Activated T-cell treated with anti-CD3 and anti-CD28 coated beads for 4 hours (primary cell): ENCODE results near the gene ITGA2B.
"Not testable (repeated sequence)": the region's sequence is repeated elsewhere in the genome, so short reads cannot be mapped to it uniquely, and the experiment has no call there.

Source experiments
- DNase-seq: peaks from one replicate; pipeline ENCODE4 v3.0.0-alpha.2; 2020

Gene ITGA2B

DNA sequence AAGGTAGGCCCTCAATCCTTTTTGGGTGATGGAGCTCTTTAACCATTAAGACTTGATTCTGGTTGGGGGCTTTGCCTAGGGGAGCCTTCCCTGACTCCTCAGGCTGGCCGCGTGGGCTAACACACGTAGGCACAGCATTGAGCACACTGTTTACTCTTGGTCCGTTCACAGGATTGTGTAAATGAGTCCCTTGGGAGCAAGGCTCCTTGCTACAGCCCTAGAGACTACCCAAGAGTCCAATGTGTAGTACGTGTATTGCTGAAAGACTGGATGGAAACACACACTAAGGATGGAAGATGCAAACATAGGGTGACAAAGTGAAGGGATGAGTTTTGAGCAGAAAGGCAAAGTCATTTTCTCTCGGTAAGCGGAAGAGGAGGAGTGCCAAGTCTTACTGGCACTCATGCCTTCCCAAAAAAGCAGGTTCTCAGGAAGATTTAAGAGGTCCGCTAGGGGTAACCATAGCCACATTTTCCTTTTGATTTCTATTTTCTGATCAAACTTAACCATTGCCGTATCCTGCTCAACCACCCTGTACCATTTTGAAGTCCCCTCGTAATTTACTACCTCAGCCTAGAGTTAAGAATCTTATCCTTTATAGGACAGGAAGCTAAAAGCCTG is 911 bp upstream of the ITGA2B start:
- DNase-seq, result no peak

DNA sequence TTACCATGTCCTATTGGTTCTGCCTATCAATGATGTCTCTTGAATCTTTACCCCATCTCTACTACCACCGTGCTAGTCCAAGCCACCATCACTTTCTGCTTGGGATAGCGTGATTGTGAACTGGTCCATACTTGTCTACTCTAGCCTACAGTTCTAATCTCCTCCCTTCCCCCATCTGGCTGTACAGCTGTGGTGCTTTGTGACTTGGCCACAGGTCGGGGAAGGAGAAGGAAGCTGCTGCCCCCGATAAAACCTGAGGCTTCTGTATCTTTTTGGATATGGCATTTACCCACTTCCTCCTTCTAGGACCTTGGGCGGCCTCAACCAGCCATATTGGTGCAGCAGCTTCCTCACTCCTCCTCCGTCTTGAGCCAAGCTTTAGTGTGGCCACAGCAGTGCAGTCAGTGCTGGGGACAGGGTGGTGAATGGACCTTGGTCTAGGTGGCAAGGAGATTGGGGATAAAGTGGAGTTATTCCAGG is 314 bp upstream of the ITGA2B start:
- DNase-seq, result no peak

DNA sequence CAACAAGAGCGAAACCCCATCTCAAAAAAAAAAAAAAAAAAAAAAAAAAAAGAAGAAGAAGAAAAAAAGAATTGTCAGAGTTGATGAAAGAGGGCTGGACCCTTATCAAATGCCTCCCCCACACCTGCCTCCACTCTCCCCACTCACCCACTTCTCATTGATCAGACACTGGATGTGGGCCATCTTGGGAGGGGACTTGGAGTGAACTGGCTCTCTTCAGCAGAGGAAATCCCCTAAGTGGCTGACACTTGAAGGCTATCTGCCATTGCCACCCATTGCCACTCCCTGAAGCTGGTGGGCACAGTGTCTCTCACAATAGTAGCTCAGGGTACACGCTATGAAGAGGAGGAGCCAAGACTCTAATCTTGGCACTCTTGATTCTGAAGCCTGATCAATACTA is 1.6 kb downstream of the ITGA2B start:
- no peak for DNase-seq

DNA sequence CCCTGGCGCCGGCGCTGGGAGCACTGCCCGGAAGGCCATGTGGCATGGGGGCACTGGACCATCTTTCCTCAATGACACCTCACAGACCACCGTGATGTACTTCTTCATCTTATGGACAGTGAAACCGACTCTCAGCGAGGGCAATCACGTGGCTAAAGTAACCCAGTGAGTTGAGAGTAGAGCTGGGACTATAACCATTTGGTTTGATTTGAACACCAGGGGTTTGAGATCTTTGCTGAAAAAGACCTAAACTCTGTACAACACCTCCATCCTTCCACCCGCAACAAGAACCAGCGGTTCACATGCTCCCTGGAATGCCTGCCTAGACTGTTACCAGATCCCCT is 3.3 kb downstream of the ITGA2B start:
- DNase-seq, result no peak

DNA sequence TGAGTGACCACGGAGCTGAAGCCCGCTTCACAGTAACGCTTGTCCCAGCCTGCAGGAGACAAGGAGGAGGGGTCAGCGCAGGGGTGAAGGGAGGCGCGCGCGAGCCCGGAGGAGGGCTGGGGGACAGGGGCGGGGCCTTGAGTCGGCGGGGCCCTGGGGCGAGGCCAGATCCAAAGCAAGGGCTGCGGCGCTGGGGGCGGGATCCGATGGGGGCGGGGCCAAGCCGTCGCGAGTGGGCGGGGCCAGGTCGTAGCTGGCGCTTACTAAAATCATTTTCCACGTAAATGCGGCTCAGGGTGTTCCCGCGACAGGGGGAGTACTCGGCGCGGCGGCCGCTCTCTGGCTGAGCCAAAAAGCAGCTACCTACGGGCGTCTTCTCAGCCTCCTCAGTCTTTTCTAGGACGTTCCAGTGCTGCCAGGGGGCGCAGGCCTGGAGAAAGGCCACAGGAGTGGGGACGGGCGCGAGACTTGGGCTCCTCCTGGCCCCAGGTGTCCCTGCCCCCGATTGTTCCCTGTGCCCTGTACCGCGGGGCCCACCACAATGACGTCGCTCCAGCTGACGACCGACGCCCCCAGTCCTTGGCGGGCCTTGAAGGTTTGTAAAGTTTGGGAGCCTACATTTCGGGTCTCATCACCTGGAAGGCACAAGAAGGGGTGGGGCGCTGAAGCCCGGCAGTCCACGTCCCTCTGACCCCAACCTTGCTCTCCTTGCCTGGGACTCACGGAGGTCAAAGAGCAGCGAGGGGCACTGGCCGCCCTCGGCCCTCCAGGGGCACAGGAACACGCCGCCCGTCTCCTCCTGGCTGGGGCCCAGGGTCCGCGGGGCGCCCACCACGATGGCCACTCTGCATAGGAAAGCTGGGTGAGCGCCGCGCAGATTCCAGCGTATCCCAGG is 3.9 kb downstream of the ITGA2B start:
- peak; percentile 85 for DNase-seq

DNA sequence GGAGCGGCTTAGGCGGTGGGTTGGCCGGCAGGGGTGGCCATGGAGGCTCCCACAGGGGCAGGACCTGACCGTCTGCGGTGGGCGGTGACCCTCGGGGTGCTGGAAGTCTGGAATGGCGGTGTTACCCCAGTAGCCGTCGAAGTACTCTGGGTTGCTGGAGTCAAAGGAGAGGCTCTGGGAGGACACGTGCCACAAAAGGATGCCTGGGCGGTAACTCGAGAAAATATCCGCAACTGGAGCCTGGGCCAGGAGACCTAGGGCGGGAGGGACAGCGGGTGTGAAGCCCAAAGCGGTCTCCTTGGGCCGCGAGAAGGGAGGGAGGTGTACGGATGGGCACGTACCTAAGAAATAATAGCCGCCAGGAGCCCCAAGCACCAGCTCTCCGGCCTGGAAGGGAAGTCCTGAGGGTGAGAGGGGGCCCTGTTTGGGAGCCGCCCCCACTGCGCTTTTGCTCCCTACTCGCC is 4.6 kb downstream of the ITGA2B start:
- DNase-seq, result no peak

DNA sequence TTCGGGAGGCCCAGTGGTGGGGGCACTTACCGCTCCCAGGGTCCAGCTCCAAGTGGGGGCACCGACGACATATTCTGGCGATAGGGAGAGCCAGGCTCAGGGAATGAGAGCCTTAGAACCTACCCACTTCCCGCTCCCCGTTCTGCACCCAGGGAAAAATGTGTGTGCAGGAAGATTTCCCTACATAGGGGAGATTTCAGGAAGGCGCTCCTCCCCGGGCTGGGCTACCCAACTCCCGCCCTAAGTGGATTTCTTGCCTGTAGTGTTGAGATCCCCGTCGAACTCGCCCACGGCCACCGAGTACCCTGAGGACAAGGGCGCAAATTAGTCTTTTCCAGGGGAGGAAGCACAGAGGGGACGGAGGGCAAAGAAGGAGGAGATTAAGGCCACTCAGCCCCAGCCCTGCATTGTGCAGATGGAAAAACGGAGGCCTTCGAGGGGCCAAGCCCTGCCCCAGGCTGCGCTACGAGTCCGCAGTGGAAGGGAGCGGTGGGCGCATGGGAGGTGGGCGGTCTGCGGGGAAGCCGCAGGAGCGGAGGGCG is 5.1 kb downstream of the ITGA2B start:
- no peak for DNase-seq

DNA sequence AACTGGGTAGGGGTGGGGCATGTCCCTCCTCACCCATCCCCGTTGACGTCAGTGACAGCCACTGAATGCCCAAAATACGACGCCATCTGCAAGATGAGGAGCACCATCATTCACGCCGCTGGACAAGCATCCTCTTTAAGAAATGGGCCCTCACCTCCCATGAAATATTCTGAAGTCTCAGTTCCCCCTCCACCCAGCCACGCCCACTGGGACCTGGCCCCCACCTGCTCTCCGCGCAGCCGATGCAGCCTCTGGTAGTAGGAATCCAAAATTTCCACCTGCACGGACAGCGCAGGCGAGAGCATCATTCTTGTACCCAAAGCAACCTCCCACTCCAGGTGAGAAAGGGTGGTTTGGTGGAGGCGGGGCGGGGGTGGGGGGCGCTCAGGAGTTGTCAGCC is 5.6 kb downstream of the ITGA2B start:
- no peak for DNase-seq

DNA sequence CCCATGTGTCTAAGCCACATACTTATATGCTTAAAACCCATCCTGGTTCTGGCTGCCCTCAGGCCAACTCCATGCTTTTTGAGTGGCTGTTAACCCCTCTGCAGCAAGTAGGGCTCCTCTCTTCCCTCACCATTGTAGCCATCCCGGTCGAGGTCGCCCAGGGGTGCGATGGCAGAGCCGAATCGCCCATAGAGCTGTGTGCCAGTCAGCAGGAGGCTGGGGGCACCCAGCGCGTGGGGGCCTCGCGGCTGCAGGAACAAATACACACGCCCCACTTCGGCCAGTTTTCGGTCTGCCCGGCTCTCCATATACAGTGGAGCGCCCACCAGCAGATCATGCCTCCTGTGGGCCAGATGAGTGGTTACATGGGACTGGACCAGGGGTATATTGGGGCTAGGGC is 6.1 kb downstream of the ITGA2B start:
- DNase-seq, result no peak

DNA sequence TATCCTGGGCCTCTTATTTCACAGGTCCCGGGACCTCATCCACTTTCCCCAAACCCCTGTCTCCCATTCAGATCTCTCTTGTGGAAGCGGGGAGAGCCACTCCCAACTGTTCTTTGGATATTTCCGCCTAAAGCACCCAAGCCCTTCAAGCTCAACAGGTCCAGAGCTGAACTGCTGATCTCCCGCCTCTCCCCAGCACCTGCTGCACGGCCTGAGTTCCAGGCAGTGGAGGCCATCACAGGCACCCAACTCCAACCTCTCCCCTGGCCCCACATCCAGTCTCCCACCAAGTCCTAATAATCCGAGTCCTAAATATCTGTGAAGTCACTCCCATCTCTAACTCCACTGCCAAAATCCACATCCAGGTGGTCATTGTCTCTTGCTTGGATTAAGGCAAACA is 6.5 kb downstream of the ITGA2B start:
- no peak for DNase-seq

DNA sequence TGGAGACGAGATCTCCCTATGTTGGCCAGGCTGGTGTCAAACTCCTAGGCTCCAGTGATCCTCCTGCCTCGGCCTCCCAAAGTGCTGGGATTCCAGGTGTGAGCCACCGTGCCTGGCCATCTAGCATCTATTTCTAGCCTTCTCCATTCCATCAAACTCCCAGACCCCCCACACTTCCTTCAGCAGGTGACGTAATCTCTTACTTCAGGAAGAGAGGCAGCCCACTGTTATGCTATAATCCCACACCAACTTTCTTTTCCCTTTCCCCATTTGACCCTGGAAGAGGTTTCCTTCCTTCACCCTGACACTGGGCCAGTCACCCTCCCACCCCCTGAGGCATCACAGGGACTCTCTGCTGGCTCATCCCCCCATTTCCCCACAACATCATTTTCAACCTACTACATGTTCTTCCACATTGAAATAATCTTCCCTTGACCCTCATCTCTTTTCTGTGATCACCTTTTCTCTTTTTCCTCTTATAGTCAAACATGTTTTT is 7.6 kb downstream of the ITGA2B start:
- DNase-seq, result no peak

DNA sequence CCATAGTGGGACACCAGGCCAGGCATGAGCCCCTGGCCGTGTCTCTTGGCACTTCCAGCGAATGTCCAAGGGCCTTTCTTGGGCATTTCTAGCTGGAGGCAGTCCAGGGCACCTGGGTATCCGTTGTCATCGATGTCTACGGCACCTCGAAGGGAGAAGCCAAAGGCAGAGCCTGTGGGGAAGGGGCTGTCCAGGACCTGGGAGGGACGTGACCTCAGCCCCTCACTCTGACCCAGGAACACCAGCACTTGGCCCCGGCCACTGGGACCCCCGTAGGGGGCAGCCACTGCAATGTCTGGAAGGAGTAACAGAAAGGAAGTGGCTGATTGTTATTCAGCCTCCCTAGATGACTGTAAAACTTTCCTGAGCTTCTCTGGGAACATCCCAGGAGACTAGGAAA is 8.7 kb downstream of the ITGA2B start:
- no peak for DNase-seq

DNA sequence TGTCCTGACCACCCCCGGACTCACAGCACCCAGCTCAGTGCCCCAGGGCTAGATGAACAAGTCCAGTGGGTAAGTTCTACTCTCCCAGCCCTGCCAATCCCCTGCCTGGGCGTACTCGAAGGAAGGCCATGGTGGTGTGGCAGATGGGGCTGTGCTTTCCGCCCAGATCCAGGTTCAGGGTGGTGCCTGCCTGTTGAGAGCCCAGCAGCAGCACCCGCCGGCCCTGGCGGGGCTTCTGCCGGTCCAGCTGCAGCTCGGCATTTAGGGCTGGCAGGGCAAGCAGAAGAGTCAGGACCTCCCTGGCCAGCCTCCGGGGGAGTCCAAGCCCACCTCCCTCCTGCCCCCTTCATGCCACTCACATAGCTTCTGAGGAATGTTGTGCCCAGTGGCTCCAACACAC is 9.6 kb downstream of the ITGA2B start:
- DNase-seq, result no peak

DNA sequence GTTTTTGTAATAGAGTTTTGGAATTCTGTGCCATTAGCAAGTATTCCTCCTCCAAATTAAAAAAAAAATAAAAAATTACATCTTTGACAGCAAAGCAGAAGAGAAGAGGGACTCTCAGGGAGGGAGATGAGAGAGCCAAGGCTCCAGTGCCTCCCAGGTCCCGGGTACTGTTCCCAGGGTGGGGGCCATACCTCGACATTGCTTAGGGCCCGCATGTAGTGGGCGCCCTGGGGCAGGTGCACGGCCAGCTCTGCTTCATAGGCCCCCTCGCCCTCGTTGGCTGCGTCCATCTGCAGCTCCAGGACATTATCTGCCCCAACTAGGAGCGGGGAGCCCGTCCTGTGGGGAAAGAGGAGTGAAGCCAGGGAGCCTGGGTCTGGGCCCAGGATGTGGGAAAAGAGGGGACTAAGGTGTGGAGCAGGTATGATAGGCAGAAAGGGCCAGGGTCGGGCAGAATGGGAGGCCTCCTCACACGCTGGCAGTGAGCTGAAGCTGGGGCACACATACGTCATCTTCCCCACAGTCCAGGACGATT is 11.2 kb downstream of the ITGA2B start:
- no peak for DNase-seq

DNA sequence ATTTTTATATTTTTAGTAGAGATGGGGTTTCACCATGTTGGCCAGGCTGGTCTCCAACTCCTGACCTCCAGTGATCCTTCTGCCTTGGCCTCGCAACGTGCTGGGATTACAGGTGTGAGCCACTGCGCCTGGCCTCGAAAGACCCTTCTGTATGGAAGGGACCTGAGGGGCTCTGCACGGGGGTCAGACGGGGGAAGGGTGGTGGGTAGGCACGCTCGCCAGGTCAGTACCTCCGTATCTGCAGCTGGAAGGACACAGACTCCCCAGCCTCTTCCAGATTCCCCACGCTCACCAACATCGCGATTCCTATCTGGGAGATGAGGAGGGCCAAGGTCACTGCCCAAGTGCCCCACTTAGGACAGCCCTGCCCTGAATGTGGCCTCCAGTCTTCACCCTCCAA is 12.7 kb downstream of the ITGA2B start:
- no peak for DNase-seq

DNA sequence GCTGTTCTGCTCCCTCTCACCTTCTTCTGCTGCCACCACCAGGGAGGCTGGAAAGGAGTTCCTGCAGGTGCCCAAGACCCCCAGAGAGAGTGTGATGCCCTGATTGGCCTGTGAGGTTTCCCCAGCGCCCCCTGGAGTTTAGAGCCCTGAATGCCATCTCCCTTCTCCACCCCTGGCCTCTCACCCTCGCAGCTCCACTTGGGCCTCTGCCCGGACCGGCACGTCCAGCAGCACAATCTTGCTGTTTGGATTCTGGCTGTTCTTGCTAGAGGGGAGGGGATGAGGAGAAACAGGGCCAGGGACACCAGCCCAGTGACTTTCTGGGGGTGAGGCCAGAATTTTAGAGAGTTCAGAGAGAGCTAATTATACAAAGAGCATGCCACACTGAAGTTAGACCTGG is 13.3 kb downstream of the ITGA2B start:
- DNase-seq, result no peak

DNA sequence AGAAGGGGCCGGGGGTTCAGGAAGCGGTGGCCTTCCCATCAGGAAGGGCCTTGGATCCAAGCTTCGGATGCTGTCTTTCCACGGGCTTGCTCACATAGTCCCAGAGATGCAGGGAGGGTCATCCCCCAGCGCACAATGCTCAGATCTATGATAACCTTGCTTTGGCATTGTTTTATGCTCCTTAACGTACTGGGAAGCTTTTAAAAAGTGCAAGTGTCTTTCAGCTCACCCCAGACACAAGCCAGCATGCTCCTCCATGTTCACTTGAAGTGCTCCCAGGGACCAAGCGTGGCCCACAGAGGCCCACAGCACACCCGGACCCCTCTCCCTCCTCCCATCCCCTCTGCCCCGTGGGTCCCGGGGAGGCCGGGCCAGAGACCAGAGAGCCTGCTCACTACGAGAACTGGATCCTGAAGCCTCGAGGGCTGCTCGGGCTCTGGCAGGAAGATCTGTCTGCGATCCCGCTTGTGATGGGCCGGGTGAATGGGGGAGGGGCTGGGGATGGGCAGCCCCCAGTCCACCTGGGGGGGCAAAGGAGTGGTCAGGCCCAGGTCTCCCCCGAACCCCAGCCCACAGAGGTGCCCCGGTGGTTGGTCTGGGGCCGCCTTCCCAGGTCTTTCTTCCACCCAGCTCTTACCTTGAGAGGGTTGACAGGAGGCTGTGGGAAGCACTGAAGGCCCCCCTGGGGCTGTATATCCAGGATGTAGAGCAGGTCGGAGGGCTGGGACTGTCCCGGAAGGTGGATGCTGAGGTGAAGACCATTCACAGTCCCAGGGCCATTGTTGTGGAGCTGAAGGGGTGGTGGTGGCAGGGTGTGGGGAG is 14.0 kb downstream of the ITGA2B start:
- no peak for DNase-seq

DNA sequence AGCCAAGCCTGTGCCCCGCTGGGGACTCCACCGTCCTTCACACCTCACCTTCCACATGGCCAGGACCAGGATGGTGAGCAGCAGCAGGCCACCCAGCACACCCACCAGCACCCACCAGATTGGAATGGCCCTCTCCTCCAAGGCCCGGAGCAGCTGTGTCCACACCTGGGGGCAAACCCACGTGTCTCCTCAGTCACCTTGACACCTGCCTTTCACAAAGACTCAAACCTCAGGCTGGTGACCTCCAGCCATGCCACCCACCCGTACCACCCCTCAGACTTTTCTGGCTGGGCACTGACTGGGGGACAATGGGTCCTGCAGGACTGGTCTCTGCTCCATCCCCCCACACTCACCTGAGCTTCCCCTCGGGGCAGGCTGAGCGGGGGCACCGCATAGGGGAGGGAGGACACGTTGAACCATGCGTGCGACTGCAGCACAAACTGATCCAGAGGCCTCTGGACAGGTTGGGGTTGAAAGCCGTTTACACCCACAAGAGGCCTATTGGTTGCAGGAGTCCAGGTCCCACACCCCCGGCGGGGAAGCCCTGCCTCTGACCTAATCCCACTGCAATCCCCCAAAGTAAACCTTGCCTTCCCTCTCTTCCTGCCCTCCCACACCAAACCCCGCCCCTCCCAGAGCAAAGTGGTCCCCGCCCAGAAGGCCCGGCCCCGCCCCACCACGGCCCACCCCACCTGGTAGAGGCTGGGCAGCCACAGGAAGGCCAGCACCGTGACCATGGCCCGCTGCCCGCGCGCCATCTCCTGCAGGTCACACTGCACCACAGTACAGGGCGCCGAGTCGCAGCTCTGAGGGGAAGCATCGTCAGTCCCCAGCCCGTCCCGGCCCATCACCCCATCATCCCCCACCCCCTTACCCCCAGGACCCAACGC is 14.9 kb downstream of the ITGA2B start:
- DNase-seq, result no peak

DNA sequence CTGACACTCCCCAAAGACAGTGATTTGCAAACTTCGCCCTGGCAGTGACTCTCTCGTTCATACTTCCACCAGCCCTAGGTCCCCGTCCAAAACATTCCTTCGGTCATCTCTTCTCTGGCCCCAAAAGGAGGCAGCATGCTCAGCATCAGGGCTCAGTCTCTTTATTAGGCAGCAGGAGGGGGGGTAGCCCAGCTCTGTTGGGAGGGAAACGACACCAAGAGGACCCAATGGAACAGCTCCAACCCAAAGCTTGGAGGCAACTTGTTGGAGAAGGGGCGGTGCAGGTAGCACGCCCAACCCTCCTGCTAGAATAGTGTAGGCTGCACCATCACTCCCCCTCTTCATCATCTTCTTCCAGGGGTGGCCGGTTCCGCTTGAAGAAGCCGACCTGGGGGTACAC is 17.4 kb downstream of the ITGA2B start:
- no peak for DNase-seq

DNA sequence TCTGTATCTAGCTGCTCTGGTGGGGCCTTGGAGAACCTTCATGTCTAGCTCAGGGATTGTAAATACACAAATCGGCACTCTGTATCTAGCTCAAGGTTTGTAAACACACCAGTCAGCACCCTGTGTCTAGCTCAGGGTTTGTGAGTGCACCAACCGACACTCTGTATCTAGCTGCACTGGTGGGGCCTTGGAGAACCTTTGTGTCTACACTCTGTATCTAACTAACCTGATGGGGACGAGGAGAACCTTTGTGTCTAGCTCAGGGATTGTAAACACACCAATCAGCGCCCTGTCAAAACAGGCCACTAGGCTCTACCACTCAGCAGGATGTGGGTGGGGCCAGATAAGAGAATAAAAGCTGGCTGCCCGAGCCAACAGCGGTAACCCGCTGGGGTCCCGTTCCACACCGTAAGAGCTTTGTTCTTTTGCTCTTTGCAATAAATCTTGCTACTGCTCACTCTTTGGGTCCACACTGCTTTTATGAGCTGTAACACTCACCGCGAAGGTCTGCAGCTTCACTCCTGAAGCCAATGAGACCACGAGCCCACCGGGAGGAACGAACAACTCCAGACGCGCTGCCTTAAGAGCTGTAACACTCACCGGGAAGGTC is 19.9 kb downstream of the ITGA2B start:
- DNase-seq, result not testable (repeated sequence)
